ENCODE data around the gene PI16.
A peak's percentile ranks its signal among the peaks of the same experiment; 100 is the strongest.

The PI16 gene

GRCh38 chr6:36958775-36959554 lies 4.4 kb downstream of the PI16 start:
- no peak for DNase-seq

GRCh38 chr6:36959555-36960250 lies 5.2 kb downstream of the PI16 start:
- DNase-seq, result no peak

- no peak for DNase-seq
Observed at GRCh38 chr6:36961441-36962435, 7.2 kb downstream of the PI16 start.

- peak; percentile 89 to 91 for DNase-seq
Observed at GRCh38 chr6:36962874-36963273, 8.3 kb downstream of the PI16 start.

- DNase-seq, result peak; percentile 35 to 67
Observed at GRCh38 chr6:36963451-36964290, 9.1 kb downstream of the PI16 start.

GRCh38 chr6:36964349-36964748 lies 9.8 kb downstream of the PI16 start:
- no peak for DNase-seq

GRCh38 chr6:36964908-36965307 lies 10.4 kb downstream of the PI16 start:
- DNase-seq, result no peak

- DNase-seq, result no peak
Observed at GRCh38 chr6:36967301-36967700, 12.8 kb downstream of the PI16 start.

GRCh38 chr6:36967757-36968156 lies 13.2 kb downstream of the PI16 start:
- DNase-seq, result no peak

GRCh38 chr6:36968266-36968977 lies 13.9 kb downstream of the PI16 start:
- no peak for DNase-seq

- no peak for DNase-seq
Observed at GRCh38 chr6:36969240-36969691, 14.7 kb downstream of the PI16 start.

GRCh38 chr6:36969988-36970891 lies 15.7 kb downstream of the PI16 start:
- no peak for DNase-seq

GRCh38 chr6:36970892-36971842 lies 16.6 kb downstream of the PI16 start:
- no peak for DNase-seq

GRCh38 chr6:36971921-36972673 lies 17.6 kb downstream of the PI16 start:
- DNase-seq, result no peak

GRCh38 chr6:36973190-36973589 lies 18.7 kb downstream of the PI16 start:
- no peak for DNase-seq

- no peak for DNase-seq
Observed at GRCh38 chr6:36973647-36974046, 19.1 kb downstream of the PI16 start.

GRCh38 chr6:36975231-36976006 lies 20.9 kb downstream of the PI16 start:
- no peak for DNase-seq

GRCh38 chr6:36976007-36976264 lies 21.4 kb downstream of the PI16 start:
- no peak for DNase-seq

All from CD4-positive, alpha-beta T cell treated with Interferon alpha-2 for 1 hour (primary cell).